Heart left ventricle (tissue), 13 donors: ENCODE measurements around the gene TCEAL3.

Source experiments
- CTCF ChIP-seq, 12 donors: fragments of 200-600 bp; sonication (generic) in 4 of 12; IDR thresholded peaks; one replicate each; pipeline versions ENCODE4 v1.5.0 to v1.8.0; 2018 to 2022; ENCODE audit warnings: antibody characterized with exemption in 12 of 12, mild to moderate bottlenecking in 5 of 12
- POLR2A ChIP-seq, 2 donors: fragments of 450-650 bp; IDR thresholded peaks; one replicate each; pipeline ENCODE4 v1.6.1; 2017; ENCODE audit warnings: antibody characterized with exemption in 2 of 2, mild to moderate bottlenecking in 2 of 2, moderate library complexity in 2 of 2
- donor health status: ischemic (EF 13 %, LVEDD 7.1; RV severe dilation, severe dysfunction).
- donor health status: DM: no; HTN: yes; CAD: no.
- donor health status: DM: no; HTN: no; CAD: no.
- donor health status: ischemic (EF 25% LVEDD 6.9; RV normal size, moderate dysfunction).
- donor health status: ischemic (EF 25% LVEDD 5.7; RV mildly dilated, moderate dysfunction).
- donor health status: ischemic (EF 35%, LVEDD 5.7; RV mildly dilated, moderate dysfunction).
- donor health status: nonischemic (EF 11% LVEDD 7.7; RV severe dilation, severe dysfunction).
- donor health status: DM: yes; HTN: yes; CAD: no.
- donor health status: PGD.
- donor health status: ischemic (EF 29% LVEDD 5.4; RV normal size, mild dysfunction).
- donor health status: nonischemic (EF 23%, LVEDD 6.1; RV moderate dilation, normal function).

GRCh38 chrX:103656617-103657016 is 48.9 kb downstream of the TCEAL3 start:
- TF ChIP-seq POLR2A (IDR thresholded peaks at IDR 0.05) (no peak), CTCF (IDR thresholded peaks at IDR 0.05) (no peak)
